Transverse colon (tissue), 4 donors: ENCODE measurements around the gene RPL38.

Experiments
- EP300 ChIP-seq: sonication (generic); formaldehyde crosslinking; IDR thresholded peaks from one replicate; pipeline ENCODE4 v1.6.1; 2017; ENCODE audit warnings: antibody characterized with exemption, low read depth
- POLR2A ChIP-seq: fragments of 450-650 bp; IDR thresholded peaks from one replicate; pipeline ENCODE4 v1.6.1; 2016; ENCODE audit warnings: antibody characterized with exemption, mild to moderate bottlenecking, moderate library complexity
- POLR2AphosphoS5 ChIP-seq, 3 donors: sonication (generic); formaldehyde crosslinking; IDR thresholded peaks; one replicate each; pipeline ENCODE4 v1.6.1; 2016; ENCODE audit warnings: antibody characterized with exemption in 3 of 3
- TF ChIP-seq, protein P1 (sequence below), 5 experiments: fragments of 200-600 bp in 3 of 5; fragments of 450-650 bp in 2 of 5; sonication (generic) in 3 of 5; IDR thresholded peaks; 1 replicate in 2 of 5; 2 replicates in 3 of 5; pipeline ENCODE4 v1.5.1; 2016 to 2017; ENCODE audit warnings: antibody characterized with exemption in 5 of 5, inconsistent platforms in 3 of 5, mild to moderate bottlenecking in 2 of 5, moderate library complexity in 1 of 5

DNA sequence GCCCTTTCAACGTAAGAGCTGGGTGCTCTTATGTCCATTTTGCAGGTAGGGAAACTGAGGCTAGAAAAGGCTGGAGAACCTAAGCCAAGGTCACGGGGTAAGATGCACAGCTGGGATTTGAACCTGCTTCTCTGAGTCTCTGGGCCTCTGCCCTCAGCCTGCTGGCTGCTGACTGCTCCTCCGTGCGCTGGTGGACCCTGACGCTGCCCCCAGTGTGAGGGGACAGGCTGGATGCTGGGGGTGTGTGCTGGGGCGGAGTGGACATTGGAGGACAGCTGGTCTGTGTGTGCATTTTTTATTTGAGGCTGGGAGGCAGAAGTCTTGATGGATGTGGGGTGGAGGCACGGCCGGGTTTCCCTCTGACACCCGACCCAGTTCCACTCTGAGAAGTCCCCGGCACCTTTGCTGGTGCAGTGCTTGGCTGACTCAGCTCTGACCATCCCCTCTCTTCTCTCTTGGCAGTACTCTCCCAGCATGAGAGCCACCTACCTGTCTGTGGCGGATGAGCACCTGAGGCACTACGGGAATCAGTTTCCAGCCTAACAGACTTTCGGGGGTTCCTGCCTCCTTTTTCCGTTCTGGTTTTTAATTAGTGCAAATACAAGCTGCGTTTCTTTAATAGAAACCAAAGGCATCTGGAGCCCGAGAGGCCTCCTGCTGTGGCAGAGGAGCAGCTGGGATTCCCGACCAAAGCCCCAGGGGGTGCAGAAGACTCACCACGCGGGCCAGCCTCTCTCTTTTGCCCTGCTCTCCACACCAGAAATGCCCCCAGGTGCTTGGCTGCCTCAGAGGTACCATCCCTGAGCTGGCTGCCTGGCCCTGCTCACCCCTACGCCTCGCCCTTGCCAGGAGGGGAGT, 56.4 kb downstream of the RPL38 start:
- TF ChIP-seq, protein P1, sequence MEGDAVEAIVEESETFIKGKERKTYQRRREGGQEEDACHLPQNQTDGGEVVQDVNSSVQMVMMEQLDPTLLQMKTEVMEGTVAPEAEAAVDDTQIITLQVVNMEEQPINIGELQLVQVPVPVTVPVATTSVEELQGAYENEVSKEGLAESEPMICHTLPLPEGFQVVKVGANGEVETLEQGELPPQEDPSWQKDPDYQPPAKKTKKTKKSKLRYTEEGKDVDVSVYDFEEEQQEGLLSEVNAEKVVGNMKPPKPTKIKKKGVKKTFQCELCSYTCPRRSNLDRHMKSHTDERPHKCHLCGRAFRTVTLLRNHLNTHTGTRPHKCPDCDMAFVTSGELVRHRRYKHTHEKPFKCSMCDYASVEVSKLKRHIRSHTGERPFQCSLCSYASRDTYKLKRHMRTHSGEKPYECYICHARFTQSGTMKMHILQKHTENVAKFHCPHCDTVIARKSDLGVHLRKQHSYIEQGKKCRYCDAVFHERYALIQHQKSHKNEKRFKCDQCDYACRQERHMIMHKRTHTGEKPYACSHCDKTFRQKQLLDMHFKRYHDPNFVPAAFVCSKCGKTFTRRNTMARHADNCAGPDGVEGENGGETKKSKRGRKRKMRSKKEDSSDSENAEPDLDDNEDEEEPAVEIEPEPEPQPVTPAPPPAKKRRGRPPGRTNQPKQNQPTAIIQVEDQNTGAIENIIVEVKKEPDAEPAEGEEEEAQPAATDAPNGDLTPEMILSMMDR (IDR thresholded peaks at IDR 0.05): no peak
- TF ChIP-seq EP300 (no peak), POLR2A (no peak), POLR2AphosphoS5 (IDR thresholded peaks at IDR 0.05) (no peak)
